ENCODE measurements around the gene CMTM4. TPM values are rescaled to one million over a fixed set of nuclear protein-coding genes. Genes with fewer than 3 reads are reported as not detected.

Gene CMTM4
- total and polyA plus RNA-seq, 2 of the 8 experiments (the other 6 are each of a cell fraction or from before 2014, with no cell fraction given), result 35.3 to 51.7 TPM

DNA sequence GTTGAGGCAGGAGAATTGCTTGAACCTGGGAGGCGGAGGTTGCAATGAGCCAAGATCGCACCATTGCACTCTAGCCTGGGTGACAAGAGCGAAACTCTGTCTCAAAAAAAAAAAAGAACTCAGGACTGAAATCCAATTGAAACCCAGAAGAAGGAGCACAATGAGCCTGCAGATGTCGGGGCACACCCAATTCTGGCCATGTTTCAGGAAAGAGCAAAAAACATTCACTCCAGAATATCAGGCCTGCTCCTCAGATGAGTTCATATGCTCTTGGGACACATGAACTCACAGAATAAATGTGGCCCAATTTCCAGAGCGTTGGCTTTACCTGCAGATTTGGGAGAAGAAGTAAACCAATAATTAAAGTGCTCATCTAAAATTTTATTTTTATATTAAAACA lies 120.2 kb downstream of the CMTM4 start:
- ChIA-PET CTCF (ENCODE audit: partially characterized antibody) (interaction anchor here (1.1 to 6.8 kb wide), 3 partner anchors 13 to 291 kb away, joined by 3 to 30 read pairs (median 5); no protein-coding TSS in a partner anchor), POLR2A (ENCODE audit: partially characterized antibody) (interaction anchor here (1.7 kb wide), 1 partner anchor 12 kb away, joined by 4 read pairs; no protein-coding TSS in a partner anchor)
- Histone ChIP-seq H3K9me3 (ENCODE audit: insufficient read depth in 2 of 2, low read depth in 1 of 2, low read length in 1 of 2) (no peaks in the 10 kb centered on the region), H3K79me1 (ENCODE audit: low read depth, low read length) (no peaks in the 10 kb centered on the region), H3K4me2 (ENCODE audit: insufficient read depth in 1 of 2, low read depth in 2 of 2, low read length in 2 of 2) (no peak overlapping the region), H3K56ac (replicated peaks; ENCODE audit: insufficient read length, low read depth, low read length) (no peak overlapping the region), H3K9ac (replicated peaks in 1 of 4; ENCODE audit: extremely low read depth in 1 of 4, low read depth in 3 of 4, low read length in 3 of 4) (no peak overlapping the region), H3K4me1 (replicated peaks in 1 of 4; ENCODE audit: control insufficient read depth in 3 of 4, insufficient read depth in 4 of 4, low read length in 3 of 4) (peaks cover 0 to 10% (median 9%) of the 10 kb centered on the region in 4 experiments), H4K5ac (ENCODE audit: insufficient read length, low read depth, low read length) (no peak overlapping the region), H3K14ac (ENCODE audit: insufficient read length) (no peak overlapping the region), H3K23ac (ENCODE audit: insufficient read length) (no peak overlapping the region), H2AFZ (ENCODE audit: low read length) (no peak overlapping the region), H3K27ac (ENCODE audit: low read depth, low read length) (no peak overlapping the region), H2AK5ac (ENCODE audit: low read depth, low read length) (no peak overlapping the region), H2BK120ac (replicated peaks; ENCODE audit: low read depth, low read length) (no peak overlapping the region), H2BK15ac (ENCODE audit: low read length) (no peak overlapping the region), H3K4me3 (ENCODE audit: extremely low read depth in 1 of 4, insufficient read depth in 2 of 4, low read depth in 3 of 4, low read length in 4 of 4) (no peak overlapping the region), H2BK5ac (ENCODE audit: low read depth, low read length) (no peak overlapping the region), H4K20me1 (replicated peaks in 1 of 2; ENCODE audit: control insufficient read depth in 1 of 2, insufficient read depth in 2 of 2, low read length in 2 of 2) (no peaks in the 10 kb centered on the region), H3K36me3 (ENCODE audit: control insufficient read depth in 2 of 4, insufficient read depth in 4 of 4, low read length in 3 of 4) (no peaks in the 10 kb centered on the region), H2BK20ac (ENCODE audit: low read length) (no peak overlapping the region), H3K4ac (replicated peaks; ENCODE audit: insufficient read length, low read depth, low read length) (no peak overlapping the region), H3K18ac (ENCODE audit: extremely low read depth, low read length) (no peak overlapping the region), H4K91ac (replicated peaks; ENCODE audit: insufficient read length, low read length) (no peak overlapping the region), H3K23me2 (ENCODE audit: low read depth, low read length) (peaks cover 4% of the 10 kb centered on the region), H3K27me3 (replicated peaks in 1 of 4; ENCODE audit: control insufficient read depth in 3 of 4, extremely low read depth in 1 of 4, insufficient read depth in 3 of 4, low read length in 3 of 4) (peaks cover 19 to 30% (median 26%) of the 10 kb centered on the region in 4 experiments), H3K79me2 (ENCODE audit: control insufficient read depth in 1 of 2, insufficient read depth in 2 of 2, low read length in 2 of 2) (no peaks in the 10 kb centered on the region), H4K8ac (ENCODE audit: extremely low read depth, insufficient read depth, low read length) (no peak overlapping the region), H2BK12ac (ENCODE audit: low read depth, low read length) (no peak overlapping the region)
- no peak for DNase-seq (ENCODE audit: low read depth in 1 of 2, low spot score in 2 of 2)
- FAIRE-seq, result no peak
- WGBS, 2 experiments (ENCODE audit: extremely low coverage in 1 of 2, insufficient coverage in 1 of 2, insufficient read length in 1 of 2, insufficient replicate concordance in 2 of 2, low coverage in 1 of 2, low lambda C conversion rate in 2 of 2, missing lambda C conversion rate in 1 of 2), result 93% methylated on average over 5 of the region's 5 CpGs; no CpG with 5 or more reads in 1 of the 2 experiments
- TF ChIP-seq BACH1 (IDR thresholded peaks at IDR 0.05; ENCODE audit: low read length) (no peak), SAP30 (IDR thresholded peaks at IDR 0.05; ENCODE audit: insufficient read depth, insufficient replicate concordance, low read length) (no peak), TEAD4 (IDR thresholded peaks at IDR 0.05; ENCODE audit: low read depth, low read length) (no peak), NRF1 (IDR thresholded peaks at IDR 0.05; ENCODE audit: low read depth, low read length) (no peak), TAF1 (IDR thresholded peaks at IDR 0.05; ENCODE audit: low read depth, low read length) (no peak), SIRT6 (IDR thresholded peaks at IDR 0.05; ENCODE audit: low read length) (no peak), CREB1 (IDR thresholded peaks at IDR 0.05) (no peak), RAD21 (IDR thresholded peaks at IDR 0.05 in 1 of 2, conservative IDR thresholded peaks at IDR 0.05 in 1 of 2; ENCODE audit: low read depth in 2 of 2, low read length in 2 of 2) (no peak), RXRA (IDR thresholded peaks at IDR 0.05; ENCODE audit: insufficient read depth, low read depth, low read length) (no peak), PHF8 (conservative IDR thresholded peaks at IDR 0.05; ENCODE audit: low read depth, low read length) (no peak), BRCA1 (IDR thresholded peaks at IDR 0.05; ENCODE audit: low read depth, low read length) (no peak), YY1 (IDR thresholded peaks at IDR 0.05; ENCODE audit: low read depth, low read length) (no peak)

Data from H1 (cell line).